Uterus (tissue), 2 donors: Measurements from ENCODE around the gene WHRN.

Experiments used
- CTCF ChIP-seq, 4 experiments: fragments of 200-600 bp in 2 of 4; fragments of 450-650 bp in 2 of 4; sonication (generic) in 2 of 4; IDR thresholded peaks; one replicate each; pipeline ENCODE4 v1.5.1; 2016 to 2019; ENCODE audit warnings: antibody characterized with exemption in 4 of 4, mild to moderate bottlenecking in 2 of 4, moderate library complexity in 1 of 4
- POLR2A ChIP-seq, 2 donors: fragments of 450-650 bp; IDR thresholded peaks; one replicate each; pipeline ENCODE4 v1.6.1; 2016; ENCODE audit warnings: antibody characterized with exemption in 2 of 2, mild to moderate bottlenecking in 1 of 2, moderate library complexity in 1 of 2

GRCh38 chr9:114410910-114411309 lies 94.4 kb downstream of the WHRN start:
- TF ChIP-seq CTCF (IDR thresholded peaks at IDR 0.05) (no peak), POLR2A (IDR thresholded peaks at IDR 0.05) (no peak)
